GM23338 (cell line): ENCODE data around the gene ACTR2. TPM values are rescaled to one million over a fixed set of nuclear protein-coding genes. Genes with fewer than 3 reads are reported as not detected.

Experiments
- ATAC-seq: fragments of 200-7000 bp; cut with Tn5 transposase; 3 replicates; pipeline ENCODE4 v1.9.1; 2020
- DNase-seq: peaks from one replicate; pipeline ENCODE4 v3.0.0-alpha.2; 2015; ENCODE audit warnings: low spot score
- H2AFZ ChIP-seq: fragments of 200-600 bp; sonication (generic); 2 replicates; pipeline ENCODE4 v1.8.0; 2016; ENCODE audit warnings: antibody characterized with exemption, mild to moderate bottlenecking, moderate library complexity
- H3F3A ChIP-seq: fragments of 200-600 bp; sonication (generic); replicated peaks from 2 replicates; pipeline ENCODE4 v1.8.0; 2017; ENCODE audit warnings: antibody characterized with exemption, mixed run types, low read depth
- H3K27ac ChIP-seq: fragments of 200-600 bp; sonication (generic); 2 replicates; pipeline ENCODE4 v1.6.1; 2016; ENCODE audit warnings: low read depth
- H3K27me3 ChIP-seq: fragments of 200-600 bp; sonication (generic); 2 replicates; pipeline ENCODE4 v1.8.0; 2016; ENCODE audit warnings: mild to moderate bottlenecking, mixed run types, moderate library complexity; ENCODE audit not compliant: insufficient read depth
- H3K36me3 ChIP-seq: fragments of 200-600 bp; sonication (generic); 2 replicates; pipeline ENCODE4 v1.8.0; 2016; ENCODE audit warnings: mild to moderate bottlenecking; ENCODE audit not compliant: insufficient read depth
- H3K4me1 ChIP-seq: fragments of 200-600 bp; sonication (generic); 2 replicates; pipeline ENCODE4 v1.8.0; 2016; ENCODE audit warnings: mild to moderate bottlenecking, moderate library complexity; ENCODE audit not compliant: insufficient read depth
- H3K4me2 ChIP-seq: fragments of 200-600 bp; sonication (generic); 2 replicates; pipeline ENCODE4 v1.7.1; 2017; ENCODE audit warnings: mixed run types
- H3K4me3 ChIP-seq: fragments of 200-600 bp; sonication (generic); 2 replicates; pipeline ENCODE4 v1.6.1; 2016; ENCODE audit warnings: mixed run types
- H3K79me2 ChIP-seq: fragments of 200-600 bp; sonication (generic); replicated peaks from 2 replicates; pipeline ENCODE4 v1.8.0; 2017; ENCODE audit warnings: mild to moderate bottlenecking; ENCODE audit not compliant: insufficient read depth
- H3K9me2 ChIP-seq: fragments of 200-600 bp; sonication (generic); 2 replicates; pipeline ENCODE4 v1.8.0; 2017; ENCODE audit not compliant: insufficient read depth
- H4K20me1 ChIP-seq: fragments of 200-600 bp; sonication (generic); replicated peaks from 2 replicates; pipeline ENCODE4 v1.8.0; 2017; ENCODE audit warnings: mild to moderate bottlenecking; ENCODE audit not compliant: insufficient read depth
- H3K27ac Mint-ChIP-seq: 2 replicates; pipeline ENCODE4 v1.8.0; 2020; ENCODE audit warnings: inconsistent platforms, mild to moderate bottlenecking, moderate library complexity, mixed read lengths
- H3K27me3 Mint-ChIP-seq: 3 replicates; pipeline ENCODE4 v1.8.0; 2022; ENCODE audit warnings: low read depth, mild to moderate bottlenecking, moderate library complexity, mixed read lengths, inconsistent platforms; ENCODE audit not compliant: insufficient read depth, poor library complexity
- H3K36me3 Mint-ChIP-seq: 3 replicates; pipeline ENCODE4 v1.8.0; 2021; ENCODE audit warnings: low read depth, mild to moderate bottlenecking, inconsistent platforms, moderate library complexity, mixed read lengths
- H3K4me1 Mint-ChIP-seq: 3 replicates; pipeline ENCODE4 v1.8.0; 2020; ENCODE audit warnings: mild to moderate bottlenecking, inconsistent platforms, mixed read lengths
- H3K4me3 Mint-ChIP-seq: 3 replicates; pipeline ENCODE4 v1.8.0; 2021; ENCODE audit warnings: moderate library complexity, mild to moderate bottlenecking, inconsistent platforms, mixed read lengths
- H3K9me3 Mint-ChIP-seq: 3 replicates; pipeline ENCODE4 v1.8.0; 2020; ENCODE audit warnings: moderate library complexity, mild to moderate bottlenecking, inconsistent platforms, mixed read lengths
- CREB1 ChIP-seq: fragments of 250-450 bp; sonication (Bioruptor Pico); IDR thresholded peaks from 2 replicates; pipeline ENCODE4 v1.5.0; 2020; ENCODE audit warnings: low read depth, mild to moderate bottlenecking, moderate library complexity
- EZH2 ChIP-seq: fragments of 200-600 bp; sonication (generic); IDR thresholded peaks from one replicate; pipeline ENCODE4 v1.8.0; 2017; ENCODE audit warnings: antibody characterized with exemption, mild to moderate bottlenecking, low read depth; ENCODE audit not compliant: unreplicated experiment
- EZH2phosphoT487 ChIP-seq: fragments of 200-600 bp; sonication (generic); IDR thresholded peaks from one replicate; pipeline ENCODE4 v1.8.1; 2018; ENCODE audit warnings: antibody characterized with exemption; ENCODE audit not compliant: unreplicated experiment
- JUNB ChIP-seq: IDR thresholded peaks from one replicate; pipeline ENCODE4 v1.6.1; 2016; ENCODE audit warnings: antibody characterized with exemption; ENCODE audit not compliant: unreplicated experiment
- STAT1 ChIP-seq: IDR thresholded peaks from one replicate; pipeline ENCODE4 v1.6.1; 2016; ENCODE audit warnings: antibody characterized with exemption; ENCODE audit not compliant: unreplicated experiment
- ZNF114 ChIP-seq: fragments of 250-450 bp; sonication (Bioruptor Pico); IDR thresholded peaks from 2 replicates; pipeline ENCODE4 v1.5.0; 2020; ENCODE audit warnings: mild to moderate bottlenecking, moderate library complexity
- ZNF331 ChIP-seq: fragments of 250-450 bp; sonication (Bioruptor Pico); IDR thresholded peaks from 2 replicates; pipeline ENCODE4 v1.5.0; 2020; ENCODE audit warnings: low read depth, mild to moderate bottlenecking, moderate library complexity
- polyA plus RNA-seq: library from polyadenylated mRNA; unstranded; fragments of >200 nt; fragmentation: Nextera tagmentation; extraction: Ambion mirVana; gene quantifications from 2 replicates; pipeline ENCODE4 v1.2.1, GENCODE V29; 2016
- total RNA-seq: library from RNA; depleted of rRNA; stranded (reverse); fragments of >200 nt; shearing (Covaris generic); gene quantifications from 2 replicates; pipeline ENCODE4 v1.2.3, GENCODE V29; 2014
- TF ChIP-seq, protein P1 (sequence below): fragments of 250-450 bp; sonication (Bioruptor Pico); IDR thresholded peaks from 2 replicates; pipeline ENCODE4 v1.5.0; 2020; ENCODE audit warnings: mild to moderate bottlenecking, moderate library complexity
- TF ChIP-seq, protein P2 (sequence below), 2 experiments: fragments of 200-600 bp in 1 of 2; sonication (generic) in 1 of 2; conservative IDR thresholded peaks; 2 replicates each; pipeline versions ENCODE4 v1.5.1 to v1.6.1; 2016 to 2017; ENCODE audit warnings: antibody characterized with exemption in 2 of 2, low read depth in 2 of 2, mild to moderate bottlenecking in 2 of 2, moderate library complexity in 1 of 2

ACTR2 gene
- total and polyA plus RNA-seq, 2 experiments from 2014 or later, result 73.6 to 87.6 TPM

DNA sequence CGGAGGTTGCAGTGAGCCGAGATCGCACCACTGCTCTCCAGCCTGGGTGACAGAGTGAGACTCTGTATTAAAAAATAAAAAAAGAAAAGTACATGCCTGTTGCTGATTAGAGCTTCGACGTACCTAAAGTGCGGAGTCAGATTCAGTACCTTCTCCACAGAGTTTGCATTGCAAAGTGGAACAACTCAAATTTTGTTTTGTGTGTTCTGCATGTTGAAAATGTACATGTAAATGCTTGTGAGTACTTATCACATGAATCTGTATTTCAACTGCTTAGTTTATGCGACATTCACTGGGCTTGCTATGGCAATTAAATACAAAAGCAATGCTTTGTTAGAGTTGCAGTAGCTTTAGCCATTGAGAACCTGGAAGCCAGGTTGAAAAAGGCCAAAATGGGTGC is 36.4 kb downstream of the ACTR2 start:
- H3K4me3 Mint-ChIP-seq, result no peak overlapping the region
- H3K79me2 ChIP-seq, result no peaks in the 10 kb centered on the region
- no peaks in the 10 kb centered on the region for H3K9me2 ChIP-seq
- H3K4me1 ChIP-seq, result peaks cover 12% of the 10 kb centered on the region; the same call in 1 of the 2 replicates
- no peak overlapping the region for H3K4me3 ChIP-seq
- ATAC-seq, result no peak
- no peak overlapping the region for H3K4me2 ChIP-seq
- TF ChIP-seq STAT1 (no peak), JUNB (no peak), ZNF331 (no peak), ZNF114 (no peak), EZH2phosphoT487 (no peak), EZH2 (no peak), CREB1 (CRISPR knock-in tag) (no peak)
- TF ChIP-seq, protein P1, sequence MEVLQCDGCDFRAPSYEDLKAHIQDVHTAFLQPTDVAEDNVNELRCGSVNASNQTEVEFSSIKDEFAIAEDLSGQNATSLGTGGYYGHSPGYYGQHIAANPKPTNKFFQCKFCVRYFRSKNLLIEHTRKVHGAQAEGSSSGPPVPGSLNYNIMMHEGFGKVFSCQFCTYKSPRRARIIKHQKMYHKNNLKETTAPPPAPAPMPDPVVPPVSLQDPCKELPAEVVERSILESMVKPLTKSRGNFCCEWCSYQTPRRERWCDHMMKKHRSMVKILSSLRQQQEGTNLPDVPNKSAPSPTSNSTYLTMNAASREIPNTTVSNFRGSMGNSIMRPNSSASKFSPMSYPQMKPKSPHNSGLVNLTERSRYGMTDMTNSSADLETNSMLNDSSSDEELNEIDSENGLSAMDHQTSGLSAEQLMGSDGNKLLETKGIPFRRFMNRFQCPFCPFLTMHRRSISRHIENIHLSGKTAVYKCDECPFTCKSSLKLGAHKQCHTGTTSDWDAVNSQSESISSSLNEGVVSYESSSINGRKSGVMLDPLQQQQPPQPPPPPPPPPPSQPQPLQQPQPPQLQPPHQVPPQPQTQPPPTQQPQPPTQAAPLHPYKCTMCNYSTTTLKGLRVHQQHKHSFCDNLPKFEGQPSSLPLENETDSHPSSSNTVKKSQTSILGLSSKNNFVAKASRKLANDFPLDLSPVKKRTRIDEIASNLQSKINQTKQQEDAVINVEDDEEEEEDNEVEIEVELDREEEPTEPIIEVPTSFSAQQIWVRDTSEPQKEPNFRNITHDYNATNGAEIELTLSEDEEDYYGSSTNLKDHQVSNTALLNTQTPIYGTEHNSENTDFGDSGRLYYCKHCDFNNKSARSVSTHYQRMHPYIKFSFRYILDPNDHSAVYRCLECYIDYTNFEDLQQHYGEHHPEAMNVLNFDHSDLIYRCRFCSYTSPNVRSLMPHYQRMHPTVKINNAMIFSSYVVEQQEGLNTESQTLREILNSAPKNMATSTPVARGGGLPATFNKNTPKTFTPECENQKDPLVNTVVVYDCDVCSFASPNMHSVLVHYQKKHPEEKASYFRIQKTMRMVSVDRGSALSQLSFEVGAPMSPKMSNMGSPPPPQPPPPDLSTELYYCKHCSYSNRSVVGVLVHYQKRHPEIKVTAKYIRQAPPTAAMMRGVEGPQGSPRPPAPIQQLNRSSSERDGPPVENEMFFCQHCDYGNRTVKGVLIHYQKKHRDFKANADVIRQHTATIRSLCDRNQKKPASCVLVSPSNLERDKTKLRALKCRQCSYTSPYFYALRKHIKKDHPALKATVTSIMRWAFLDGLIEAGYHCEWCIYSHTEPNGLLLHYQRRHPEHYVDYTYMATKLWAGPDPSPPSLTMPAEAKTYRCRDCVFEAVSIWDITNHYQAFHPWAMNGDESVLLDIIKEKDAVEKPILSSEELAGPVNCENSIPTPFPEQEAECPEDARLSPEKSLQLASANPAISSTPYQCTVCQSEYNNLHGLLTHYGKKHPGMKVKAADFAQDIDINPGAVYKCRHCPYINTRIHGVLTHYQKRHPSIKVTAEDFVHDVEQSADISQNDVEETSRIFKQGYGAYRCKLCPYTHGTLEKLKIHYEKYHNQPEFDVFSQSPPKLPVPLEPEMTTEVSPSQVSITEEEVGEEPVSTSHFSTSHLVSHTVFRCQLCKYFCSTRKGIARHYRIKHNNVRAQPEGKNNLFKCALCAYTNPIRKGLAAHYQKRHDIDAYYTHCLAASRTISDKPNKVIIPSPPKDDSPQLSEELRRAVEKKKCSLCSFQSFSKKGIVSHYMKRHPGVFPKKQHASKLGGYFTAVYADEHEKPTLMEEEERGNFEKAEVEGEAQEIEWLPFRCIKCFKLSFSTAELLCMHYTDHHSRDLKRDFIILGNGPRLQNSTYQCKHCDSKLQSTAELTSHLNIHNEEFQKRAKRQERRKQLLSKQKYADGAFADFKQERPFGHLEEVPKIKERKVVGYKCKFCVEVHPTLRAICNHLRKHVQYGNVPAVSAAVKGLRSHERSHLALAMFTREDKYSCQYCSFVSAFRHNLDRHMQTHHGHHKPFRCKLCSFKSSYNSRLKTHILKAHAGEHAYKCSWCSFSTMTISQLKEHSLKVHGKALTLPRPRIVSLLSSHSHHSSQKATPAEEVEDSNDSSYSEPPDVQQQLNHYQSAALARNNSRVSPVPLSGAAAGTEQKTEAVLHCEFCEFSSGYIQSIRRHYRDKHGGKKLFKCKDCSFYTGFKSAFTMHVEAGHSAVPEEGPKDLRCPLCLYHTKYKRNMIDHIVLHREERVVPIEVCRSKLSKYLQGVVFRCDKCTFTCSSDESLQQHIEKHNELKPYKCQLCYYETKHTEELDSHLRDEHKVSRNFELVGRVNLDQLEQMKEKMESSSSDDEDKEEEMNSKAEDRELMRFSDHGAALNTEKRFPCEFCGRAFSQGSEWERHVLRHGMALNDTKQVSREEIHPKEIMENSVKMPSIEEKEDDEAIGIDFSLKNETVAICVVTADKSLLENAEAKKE (CRISPR knock-in tag), result no peak
- TF ChIP-seq, protein P2, sequence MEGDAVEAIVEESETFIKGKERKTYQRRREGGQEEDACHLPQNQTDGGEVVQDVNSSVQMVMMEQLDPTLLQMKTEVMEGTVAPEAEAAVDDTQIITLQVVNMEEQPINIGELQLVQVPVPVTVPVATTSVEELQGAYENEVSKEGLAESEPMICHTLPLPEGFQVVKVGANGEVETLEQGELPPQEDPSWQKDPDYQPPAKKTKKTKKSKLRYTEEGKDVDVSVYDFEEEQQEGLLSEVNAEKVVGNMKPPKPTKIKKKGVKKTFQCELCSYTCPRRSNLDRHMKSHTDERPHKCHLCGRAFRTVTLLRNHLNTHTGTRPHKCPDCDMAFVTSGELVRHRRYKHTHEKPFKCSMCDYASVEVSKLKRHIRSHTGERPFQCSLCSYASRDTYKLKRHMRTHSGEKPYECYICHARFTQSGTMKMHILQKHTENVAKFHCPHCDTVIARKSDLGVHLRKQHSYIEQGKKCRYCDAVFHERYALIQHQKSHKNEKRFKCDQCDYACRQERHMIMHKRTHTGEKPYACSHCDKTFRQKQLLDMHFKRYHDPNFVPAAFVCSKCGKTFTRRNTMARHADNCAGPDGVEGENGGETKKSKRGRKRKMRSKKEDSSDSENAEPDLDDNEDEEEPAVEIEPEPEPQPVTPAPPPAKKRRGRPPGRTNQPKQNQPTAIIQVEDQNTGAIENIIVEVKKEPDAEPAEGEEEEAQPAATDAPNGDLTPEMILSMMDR (conservative IDR thresholded peaks at IDR 0.05; ENCODE audit: low read depth in 2 of 2), result no peak
- no peak overlapping the region for H2AFZ ChIP-seq
- no peaks in the 10 kb centered on the region for H3K9me3 Mint-ChIP-seq
- H3K27ac Mint-ChIP-seq, result no peak overlapping the region
- DNase-seq, result no peak
- peaks cover 12% of the 10 kb centered on the region; the same call in 1 of the 2 replicates for H3K36me3 ChIP-seq
- peaks cover 34% of the 10 kb centered on the region for H4K20me1 ChIP-seq
- no peak overlapping the region for H3K27ac ChIP-seq
- peaks cover 4% of the 10 kb centered on the region for H3K27me3 Mint-ChIP-seq
- H3K27me3 ChIP-seq, result peaks cover 3% of the 10 kb centered on the region; the same call in 1 of the 2 replicates
- H3K4me1 Mint-ChIP-seq, result peaks cover 11% of the 10 kb centered on the region
- no peaks in the 10 kb centered on the region for H3F3A ChIP-seq
- H3K36me3 Mint-ChIP-seq, result peaks cover 27% of the 10 kb centered on the region
